Measurements from ENCODE around the gene ATP6V0D1. TPM values are rescaled to one million over a fixed set of nuclear protein-coding genes. Genes with fewer than 3 reads are reported as not detected.

Gene ATP6V0D1
- total and polyA plus RNA-seq, 2 of the 4 experiments (the other 2 are of a cell fraction) = 112 to 124 TPM

GRCh38 chr16:67433131-67433719, 47.7 kb downstream of the ATP6V0D1 start:
- Histone ChIP-seq H4K5ac (ENCODE audit: low read depth, low read length) (no peak overlapping the region), H2BK120ac (ENCODE audit: low read depth, low read length) (no peak overlapping the region), H3K27ac (ENCODE audit: insufficient read depth, low read length) (no peak overlapping the region), H3K9me1 (ENCODE audit: insufficient read depth, low read length) (peaks cover 3% of the 10 kb centered on the region; the same call in 1 of the 2 replicates), H3K9ac (ENCODE audit: low read depth, low read length) (no peak overlapping the region), H2BK15ac (ENCODE audit: low read depth, low read length) (no peak overlapping the region), H4K91ac (ENCODE audit: insufficient read depth, low read depth, low read length) (no peak overlapping the region), H3K18ac (ENCODE audit: low read depth, low read length) (no peak overlapping the region), H3K79me1 (ENCODE audit: low read depth in 1 of 2, low read length in 2 of 2) (no peaks in the 10 kb centered on the region), H3K36me3 (ENCODE audit: control insufficient read depth, insufficient read depth, low read length) (peaks cover 20% of the 10 kb centered on the region), H3K9me3 (ENCODE audit: control insufficient read depth, insufficient read depth, low read length) (no peaks in the 10 kb centered on the region), H2AFZ (replicated peaks; ENCODE audit: low read length, poor library complexity) (no peak overlapping the region), H2AK5ac (ENCODE audit: low read depth, low read length) (no peak overlapping the region), H2BK5ac (ENCODE audit: low read depth, low read length, poor library complexity, severe bottlenecking) (no peak overlapping the region), H2BK20ac (ENCODE audit: low read depth, low read length) (no peak overlapping the region), H4K8ac (ENCODE audit: low read depth in 2 of 2, low read length in 2 of 2) (no peak overlapping the region), H3K4me3 (ENCODE audit: insufficient read depth, low read depth, low read length) (no peak overlapping the region), H3K4me1 (ENCODE audit: control insufficient read depth, insufficient read depth, low read length) (peaks cover 5% of the 10 kb centered on the region; the same call in 1 of the 2 replicates), H3K23ac (ENCODE audit: low read depth, low read length) (no peak overlapping the region), H3K56ac (ENCODE audit: extremely low read depth, insufficient read depth, low read length) (no peak overlapping the region), H3K14ac (replicated peaks; ENCODE audit: low read depth, low read length) (no peak overlapping the region), H2AK9ac (replicated peaks; ENCODE audit: low read depth, low read length, poor library complexity) (no peak overlapping the region), H3K27me3 (ENCODE audit: control insufficient read depth, insufficient read depth, low read length) (peaks cover 27% of the 10 kb centered on the region), H3K4me2 (ENCODE audit: low read depth, low read length) (no peak overlapping the region), H4K20me1 (ENCODE audit: insufficient read depth, low read length) (peaks cover 12% of the 10 kb centered on the region), H3K4ac (ENCODE audit: low read depth, low read length) (no peak overlapping the region)
- intact Hi-C loops (cut with micrococcal nuclease) = no loop called here
- POLR2A ChIA-PET (ENCODE audit: unreplicated experiment) = no interaction called here
- CTCF ChIA-PET = interaction anchor here (0.6 to 0.8 kb wide), 3 partner anchors 9 to 22 kb away, joined by 3 to 4 read pairs (median 3); no protein-coding TSS in a partner anchor
- in situ Hi-C loops (cut with MboI; ENCODE audit: low sequenced_read_pairs) = no loop called here
- BruUV-seq (replicated peaks) = no TSS peak
- TF ChIP-seq POLR2A (IDR thresholded peaks at IDR 0.05; ENCODE audit: low read depth, low read length) (no peak), MAFK (IDR thresholded peaks at IDR 0.05; ENCODE audit: low read depth, low read length) (no peak), MAZ (IDR thresholded peaks at IDR 0.05; ENCODE audit: borderline replicate concordance, low read depth, low read length) (no peak), FOS (IDR thresholded peaks at IDR 0.05; ENCODE audit: low read depth, low read length) (no peak), BHLHE40 (IDR thresholded peaks at IDR 0.05; ENCODE audit: low read depth, low read length) (no peak), SMC3 (IDR thresholded peaks at IDR 0.05; ENCODE audit: low read depth, low read length) (no peak), CTCF (conservative IDR thresholded peaks at IDR 0.05; ENCODE audit: low read depth, low read length) (no peak), RFX5 (IDR thresholded peaks at IDR 0.05; ENCODE audit: low read depth, low read length) (no peak), USF2 (IDR thresholded peaks at IDR 0.05; ENCODE audit: low read depth, low read length) (no peak), NFE2L2 (IDR thresholded peaks at IDR 0.05; ENCODE audit: low read depth, low read length) (no peak), CEBPB (IDR thresholded peaks at IDR 0.05; ENCODE audit: low read depth, low read length) (no peak), MXI1 (IDR thresholded peaks at IDR 0.05; ENCODE audit: borderline replicate concordance, low read depth, low read length) (no peak)
- DNase-seq = no peak
- dilution Hi-C loops (cut with HindIII; ENCODE audit: low sequenced_read_pairs, unreplicated experiment) = no loop called here
- no peak for ATAC-seq (ENCODE audit: low read depth)
- no CpG with 5 or more reads among the region's 5 CpGs for WGBS, 2 experiments (ENCODE audit: extremely low coverage in 2 of 2, insufficient read length in 1 of 2)
